ENCODE results near the gene GFRA1. TPM values are rescaled to one million over a fixed set of nuclear protein-coding genes. Genes with fewer than 3 reads are reported as not detected.
"Not testable (repeated sequence)": the region's sequence is repeated elsewhere in the genome, so short reads cannot be mapped to it uniquely, and the experiment has no call there.

Gene GFRA1
- total and polyA plus RNA-seq, 2 donors (not counting 3 experiments of a cell fraction or from before 2014, with no cell fraction given), result 0.22 to 0.88 TPM

- no peak for DNase-seq (ENCODE audit: low read depth, low spot score)
- BruUV-seq (replicated peaks), result no TSS peak
- TF ChIP-seq POLR2A (IDR thresholded peaks at IDR 0.05; ENCODE audit: low read depth, low read length) (no peak), GATA2 (IDR thresholded peaks at IDR 0.05; ENCODE audit: insufficient read depth, insufficient read length, low read depth, low read length) (no peak), JUN (IDR thresholded peaks at IDR 0.05; ENCODE audit: borderline replicate concordance, insufficient read depth, insufficient read length, low read depth) (no peak)
- Histone ChIP-seq H3K9ac (replicated peaks; ENCODE audit: extremely low read depth, insufficient read depth, low read length) (no peak overlapping the region), H3K4me1 (ENCODE audit: control insufficient read depth, extremely low read depth, insufficient read depth, low read length) (no peaks in the 10 kb centered on the region), H3K79me2 (ENCODE audit: control insufficient read depth, insufficient read depth, low read length) (no peaks in the 10 kb centered on the region), H3K4me3 (replicated peaks in 1 of 3; ENCODE audit: insufficient read depth in 1 of 3, low read depth in 1 of 3, low read length in 3 of 3) (no peak overlapping the region), H3K4me2 (ENCODE audit: insufficient read depth, low read length) (no peak overlapping the region), H3K9me3 (replicated peaks; ENCODE audit: control insufficient read depth, insufficient read depth, low read length) (no peaks in the 10 kb centered on the region), H3K36me3 (ENCODE audit: control insufficient read depth in 2 of 2, extremely low read depth in 1 of 2, insufficient read depth in 2 of 2, low read length in 2 of 2) (no peaks in the 10 kb centered on the region), H2AFZ (ENCODE audit: low read depth, low read length) (no peak overlapping the region), H3K27ac (ENCODE audit: insufficient read depth, low read depth, low read length) (no peak overlapping the region), H3K27me3 (ENCODE audit: control insufficient read depth in 2 of 2, insufficient read depth in 2 of 2, low read length in 2 of 2) (no peaks in the 10 kb centered on the region), H3K9me1 (replicated peaks; ENCODE audit: control insufficient read depth, extremely low read depth, insufficient read depth, low read length) (no peaks in the 10 kb centered on the region), H4K20me1 (replicated peaks; ENCODE audit: control insufficient read depth, extremely low read depth, insufficient read depth, low read length) (no peaks in the 10 kb centered on the region)
- ChIA-PET CTCF (interaction anchor here (0.7 kb wide), 1 partner anchor 10 kb away, joined by 3 read pairs; no protein-coding TSS in a partner anchor), POLR2A (no interaction called here)
- FAIRE-seq, result no peak
- intact Hi-C loops (cut with micrococcal nuclease), result no loop called here
- dilution Hi-C loops (cut with MboI; ENCODE audit: extremely low pct_ligation_motif_present, low sequenced_read_pairs), result no loop called here
Measured at GRCh38 chr10:116053910-116054309, 219.1 kb downstream of the GFRA1 start.

DNA sequence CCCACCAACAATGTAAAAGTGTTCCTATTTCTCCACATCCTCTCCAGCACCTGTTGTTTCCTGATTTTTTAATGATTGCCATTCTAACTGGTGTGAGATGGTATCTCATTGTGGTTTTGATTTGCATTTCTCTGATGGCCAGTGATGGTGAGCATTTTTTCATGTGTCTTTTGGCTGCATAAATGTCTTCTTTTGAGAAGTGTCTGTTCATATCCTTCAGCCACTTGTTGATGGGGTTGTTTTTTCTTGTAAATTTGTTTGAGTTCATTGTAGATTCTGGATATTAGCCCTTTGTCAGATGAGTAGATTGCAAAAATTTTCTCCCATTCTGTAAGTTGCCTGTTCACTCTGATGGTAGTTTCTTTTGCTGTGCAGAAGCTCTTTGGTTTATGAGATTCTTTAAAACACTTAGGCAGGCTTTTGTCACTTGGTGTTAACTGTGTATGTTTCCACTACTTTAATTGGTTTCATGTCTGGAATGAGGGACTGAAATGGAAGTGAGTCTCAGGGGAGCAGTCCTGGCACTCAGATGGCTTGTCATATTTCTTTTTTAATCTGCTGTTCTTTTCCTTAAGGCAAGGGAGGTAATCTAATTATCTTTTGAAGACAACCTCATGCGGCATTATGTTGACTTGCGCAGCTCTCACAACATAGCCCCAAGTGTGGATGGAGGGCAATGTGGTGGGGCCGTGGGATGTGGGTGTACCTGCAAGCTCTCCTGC is 219.8 kb downstream of the GFRA1 start:
- H3K79me2 ChIP-seq (ENCODE audit: control insufficient read depth, insufficient read depth, low read length); H3K36me3 ChIP-seq (ENCODE audit: control insufficient read depth in 2 of 2, extremely low read depth in 1 of 2, insufficient read depth in 2 of 2, low read length in 2 of 2); CTCF ChIA-PET; POLR2A ChIA-PET; FAIRE-seq; BruUV-seq (replicated peaks); H2AFZ ChIP-seq (ENCODE audit: low read depth, low read length); H3K9me1 ChIP-seq (replicated peaks; ENCODE audit: control insufficient read depth, extremely low read depth, insufficient read depth, low read length); H3K27ac ChIP-seq (ENCODE audit: insufficient read depth, low read depth, low read length); DNase-seq (ENCODE audit: low read depth, low spot score); H3K4me3 ChIP-seq (replicated peaks in 1 of 3; ENCODE audit: insufficient read depth in 1 of 3, low read depth in 1 of 3, low read length in 3 of 3); H4K20me1 ChIP-seq (replicated peaks; ENCODE audit: control insufficient read depth, extremely low read depth, insufficient read depth, low read length); H3K27me3 ChIP-seq (ENCODE audit: control insufficient read depth in 2 of 2, insufficient read depth in 2 of 2, low read length in 2 of 2); H3K9me3 ChIP-seq (replicated peaks; ENCODE audit: control insufficient read depth, insufficient read depth, low read length); H3K4me1 ChIP-seq (ENCODE audit: control insufficient read depth, extremely low read depth, insufficient read depth, low read length); dilution Hi-C loops (cut with MboI; ENCODE audit: extremely low pct_ligation_motif_present, low sequenced_read_pairs); H3K9ac ChIP-seq (replicated peaks; ENCODE audit: extremely low read depth, insufficient read depth, low read length); H3K4me2 ChIP-seq (ENCODE audit: insufficient read depth, low read length); intact Hi-C loops (cut with micrococcal nuclease): not testable (repeated sequence)

- not testable (repeated sequence) for BruUV-seq (replicated peaks)
Measured at GRCh38 chr10:116052522-116052921, 220.5 kb downstream of the GFRA1 start.

More at GRCh38 chr10:116052522-116052921, 220.5 kb downstream of the GFRA1 start:
- H3K79me2 ChIP-seq (ENCODE audit: control insufficient read depth, insufficient read depth, low read length); H3K36me3 ChIP-seq (ENCODE audit: control insufficient read depth in 2 of 2, extremely low read depth in 1 of 2, insufficient read depth in 2 of 2, low read length in 2 of 2); CTCF ChIA-PET; H3K9me3 ChIP-seq (replicated peaks; ENCODE audit: control insufficient read depth, insufficient read depth, low read length); H3K4me1 ChIP-seq (ENCODE audit: control insufficient read depth, extremely low read depth, insufficient read depth, low read length); DNase-seq (ENCODE audit: low read depth, low spot score); H3K9ac ChIP-seq (replicated peaks; ENCODE audit: extremely low read depth, insufficient read depth, low read length); intact Hi-C loops (cut with micrococcal nuclease); H3K27me3 ChIP-seq (ENCODE audit: control insufficient read depth in 2 of 2, insufficient read depth in 2 of 2, low read length in 2 of 2); H3K9me1 ChIP-seq (replicated peaks; ENCODE audit: control insufficient read depth, extremely low read depth, insufficient read depth, low read length); H3K27ac ChIP-seq (ENCODE audit: insufficient read depth, low read depth, low read length); H3K4me2 ChIP-seq (ENCODE audit: insufficient read depth, low read length); dilution Hi-C loops (cut with MboI; ENCODE audit: extremely low pct_ligation_motif_present, low sequenced_read_pairs); POLR2A ChIA-PET; H4K20me1 ChIP-seq (replicated peaks; ENCODE audit: control insufficient read depth, extremely low read depth, insufficient read depth, low read length); H2AFZ ChIP-seq (ENCODE audit: low read depth, low read length); FAIRE-seq; H3K4me3 ChIP-seq (replicated peaks in 1 of 3; ENCODE audit: insufficient read depth in 1 of 3, low read depth in 1 of 3, low read length in 3 of 3): not testable (repeated sequence)
